Measurements from ENCODE around the gene CSNK1G3.

CSNK1G3 gene

GRCh38 chr5:123514615-123515355 lies 2.8 kb downstream of the CSNK1G3 start:
- no peak for FAIRE-seq

- no peak for FAIRE-seq
Measured at GRCh38 chr5:123515904-123516303, 3.9 kb downstream of the CSNK1G3 start.

DNA sequence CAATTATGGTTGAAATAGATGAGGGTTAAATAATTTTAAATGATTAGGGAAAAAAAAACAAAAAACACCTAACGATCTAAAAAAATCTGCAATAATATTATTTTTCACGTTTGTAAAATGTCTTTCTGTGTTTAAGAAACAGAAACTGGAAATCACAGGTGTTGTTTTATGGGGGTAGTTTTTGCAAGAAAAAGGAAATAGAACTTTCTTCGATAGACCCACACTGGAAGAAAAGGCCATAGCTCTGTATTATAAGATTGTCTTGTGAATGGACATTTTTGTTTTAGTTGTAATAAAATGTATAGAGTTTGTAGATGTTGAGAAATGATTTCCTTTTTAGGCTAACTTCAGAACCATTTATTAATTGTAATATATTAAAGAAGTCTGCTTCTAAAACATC lies 5.5 kb downstream of the CSNK1G3 start:
- no peak for FAIRE-seq

DNA sequence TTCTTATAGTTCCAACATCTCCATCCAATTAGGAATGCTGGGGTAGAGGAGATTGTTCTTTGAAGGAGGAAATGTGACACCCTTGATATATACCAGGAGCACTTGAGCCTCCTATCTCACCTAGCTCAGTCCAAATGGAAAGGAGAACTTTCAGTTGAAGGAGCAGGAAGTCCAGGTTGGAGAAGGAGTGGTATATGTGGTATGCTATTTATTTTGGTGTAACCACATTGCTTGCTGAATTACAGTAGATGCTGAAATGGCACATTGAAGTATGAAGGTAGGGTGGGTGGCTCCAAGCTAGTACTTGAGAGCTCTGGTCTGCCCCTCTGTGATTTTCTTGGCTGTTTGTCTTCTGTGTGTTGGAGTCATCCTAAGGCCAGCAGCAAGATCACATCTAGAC lies 6.1 kb downstream of the CSNK1G3 start:
- FAIRE-seq = no peak

- FAIRE-seq = no peak
Measured at GRCh38 chr5:123520677-123521247, 8.8 kb downstream of the CSNK1G3 start.

DNA sequence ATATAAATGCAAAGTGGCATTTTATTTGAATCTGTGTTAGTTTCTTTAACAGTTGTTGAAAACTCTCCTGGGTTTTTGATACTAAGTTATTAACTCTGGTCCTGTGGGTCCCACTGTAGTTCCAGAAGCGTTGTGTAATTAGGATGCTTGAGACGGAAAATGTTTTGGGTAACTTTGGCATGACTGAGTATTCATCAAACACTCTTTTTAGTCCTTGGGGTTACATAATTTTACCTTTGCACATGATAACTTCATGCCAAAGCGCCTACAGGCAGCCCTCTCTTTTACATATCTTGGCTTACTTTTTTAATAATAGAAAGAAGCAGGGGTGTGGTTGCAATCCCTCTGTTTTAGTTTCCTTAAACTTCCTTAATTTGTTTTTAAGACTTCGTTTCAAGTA lies 12.2 kb downstream of the CSNK1G3 start:
- FAIRE-seq = no peak

- FAIRE-seq = no peak
Measured at GRCh38 chr5:123527190-123527589, 15.2 kb downstream of the CSNK1G3 start.

DNA sequence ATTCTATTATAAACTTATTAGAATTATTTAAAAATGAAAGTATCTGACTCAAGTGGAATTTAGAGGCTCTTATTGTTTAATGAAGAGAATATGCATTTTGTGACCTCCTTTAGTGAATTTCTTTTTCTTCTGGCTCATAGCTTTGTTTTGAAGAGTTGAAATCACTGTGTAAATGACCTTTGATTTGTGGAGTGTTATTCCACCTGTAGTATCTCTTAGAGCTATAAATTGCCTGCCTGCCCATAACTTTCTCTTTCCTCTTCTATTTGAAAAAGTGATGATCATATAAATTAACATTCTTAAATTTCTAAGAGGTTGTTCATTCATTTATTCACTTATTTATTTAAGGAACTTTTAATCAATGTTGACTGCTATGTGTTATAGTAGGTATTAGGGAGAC lies 16.1 kb downstream of the CSNK1G3 start:
- no peak for FAIRE-seq

DNA sequence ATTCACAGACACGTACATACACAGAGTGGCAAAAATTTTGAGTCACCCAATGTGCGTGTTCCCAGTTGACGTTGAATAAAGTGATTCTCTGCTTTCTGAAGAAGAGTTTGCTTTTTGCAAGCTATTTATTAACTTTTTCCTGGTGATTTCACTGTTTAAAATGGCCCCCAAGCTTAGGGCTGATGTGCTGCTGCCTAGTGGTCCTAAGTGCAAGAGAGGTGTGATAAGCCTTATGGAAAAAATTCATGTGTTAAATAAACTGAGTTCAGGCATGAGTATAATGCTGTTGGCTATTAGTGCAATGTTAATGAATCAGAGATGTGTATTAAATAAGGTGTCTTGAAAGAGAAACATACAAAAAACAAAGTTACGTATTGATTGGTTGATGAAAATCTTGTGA lies 16.9 kb downstream of the CSNK1G3 start:
- no peak for FAIRE-seq

DNA sequence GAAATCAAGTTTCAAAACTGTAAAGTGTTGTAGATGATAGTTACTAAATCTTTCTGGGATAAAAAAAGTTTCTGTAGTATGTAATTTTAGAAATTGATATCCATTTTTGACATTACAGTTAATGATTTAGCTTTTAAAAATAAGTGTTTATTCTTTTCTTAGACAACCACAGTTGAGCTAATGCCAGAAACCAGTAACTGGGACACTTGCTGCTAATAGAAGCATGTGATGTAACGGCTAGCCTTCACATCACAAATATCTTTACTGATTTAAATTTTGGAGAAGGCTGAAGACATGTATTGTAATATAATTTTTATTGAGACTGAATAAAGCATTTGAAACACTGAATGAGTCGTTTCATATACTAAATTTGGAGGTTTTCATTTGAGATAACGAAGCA lies 18.8 kb downstream of the CSNK1G3 start:
- peak; percentile 62 for FAIRE-seq

GRCh38 chr5:123535648-123536047 lies 23.7 kb downstream of the CSNK1G3 start:
- FAIRE-seq = no peak

DNA sequence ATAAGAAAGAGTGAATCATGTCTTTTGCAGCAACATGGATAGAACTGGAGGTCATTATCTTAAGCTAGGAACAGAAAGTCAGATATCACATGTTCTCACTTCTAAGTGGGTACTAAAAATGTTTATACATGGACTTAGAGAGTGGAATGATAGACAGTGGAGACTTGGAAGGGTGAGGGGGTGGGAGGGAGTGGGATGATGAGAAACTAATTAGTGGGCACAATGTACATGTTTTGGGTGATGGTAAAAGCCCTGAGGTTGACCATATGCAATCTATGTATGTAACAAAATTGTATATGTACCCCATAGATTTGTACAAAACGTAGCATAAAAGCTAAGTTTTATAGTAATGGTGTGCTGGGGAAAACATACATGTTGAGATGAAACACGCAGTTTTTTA lies 25.3 kb downstream of the CSNK1G3 start:
- FAIRE-seq = no peak

GRCh38 chr5:123537845-123538244 lies 25.9 kb downstream of the CSNK1G3 start:
- FAIRE-seq = no peak

- FAIRE-seq = no peak
Measured at GRCh38 chr5:123538670-123539459, 26.9 kb downstream of the CSNK1G3 start.

GRCh38 chr5:123540534-123540933 lies 28.6 kb downstream of the CSNK1G3 start:
- FAIRE-seq = no peak

GRCh38 chr5:123543438-123543837 lies 31.5 kb downstream of the CSNK1G3 start:
- FAIRE-seq = no peak

- FAIRE-seq = no peak
Measured at GRCh38 chr5:123545506-123545905, 33.5 kb downstream of the CSNK1G3 start.

DNA sequence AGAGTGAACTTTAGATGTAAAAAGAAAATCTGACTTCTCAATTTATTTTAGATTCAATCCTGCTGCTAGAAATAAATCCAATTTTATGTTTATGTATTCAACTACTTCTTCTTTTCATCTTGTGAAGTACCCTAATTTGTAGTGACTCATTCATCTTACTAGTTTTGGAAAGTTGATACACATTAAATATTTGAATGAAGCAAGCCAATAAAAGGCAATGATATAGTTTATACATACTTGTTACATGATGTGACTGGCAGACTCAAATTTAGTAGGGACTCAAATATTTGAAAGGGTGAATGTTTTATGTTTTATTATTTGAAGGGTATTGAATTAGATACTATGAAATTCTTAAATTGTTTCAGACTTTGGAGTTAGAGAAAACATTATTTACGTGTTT lies 34.7 kb downstream of the CSNK1G3 start:
- no peak for FAIRE-seq

DNA sequence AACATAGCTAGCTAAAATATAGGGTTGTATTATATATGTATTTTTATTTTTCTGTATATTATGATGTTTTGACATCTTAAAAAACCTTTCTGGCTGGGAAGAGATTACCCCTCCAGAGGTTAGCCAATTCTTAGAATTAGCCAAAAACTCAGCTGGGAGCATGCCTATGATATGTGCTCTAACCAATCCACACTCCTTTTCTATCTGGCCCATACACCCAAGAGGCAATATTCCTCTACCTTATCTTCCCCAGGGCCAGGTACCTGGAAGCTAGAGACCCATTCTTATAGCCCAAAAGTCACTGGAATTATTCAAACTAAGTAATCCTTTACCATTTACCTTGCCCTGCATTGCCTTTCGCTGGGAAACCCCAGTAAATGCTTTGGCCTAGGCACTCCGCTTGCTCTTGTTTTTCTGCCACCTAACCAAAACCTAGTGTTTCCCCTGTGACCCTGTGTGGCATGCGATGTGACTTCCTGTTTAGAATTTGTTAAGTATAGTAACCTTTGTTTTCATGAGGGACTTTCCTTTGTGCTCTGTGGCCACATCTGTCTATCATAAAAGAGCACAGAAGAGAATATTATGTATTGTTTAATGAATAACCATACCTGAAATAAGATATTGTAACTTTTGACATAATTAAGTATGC lies 37.4 kb downstream of the CSNK1G3 start:
- FAIRE-seq = no peak

DNA sequence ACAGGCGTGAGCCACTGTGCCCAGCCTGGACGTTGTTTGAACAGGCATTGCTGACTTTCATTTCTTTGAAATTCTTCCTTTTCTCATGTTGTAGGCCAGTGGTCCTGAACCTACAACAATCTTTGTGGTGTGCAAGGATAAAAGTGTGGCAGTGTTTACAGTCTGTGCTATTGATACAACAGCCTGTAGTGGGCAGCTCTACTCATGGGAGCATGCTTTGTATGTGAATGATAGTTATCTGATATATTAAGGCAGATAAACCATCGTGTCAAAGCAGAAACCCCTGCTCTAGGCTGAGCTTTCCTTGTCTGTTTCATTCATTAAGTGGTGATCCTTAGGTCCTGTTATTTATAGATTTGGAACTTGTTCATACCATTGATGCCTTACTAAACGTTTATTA lies 42.6 kb downstream of the CSNK1G3 start:
- FAIRE-seq = no peak

GRCh38 chr5:123557907-123558306 lies 45.9 kb downstream of the CSNK1G3 start:
- no peak for FAIRE-seq

- no peak for FAIRE-seq
Measured at GRCh38 chr5:123558762-123559433, 46.9 kb downstream of the CSNK1G3 start.

DNA sequence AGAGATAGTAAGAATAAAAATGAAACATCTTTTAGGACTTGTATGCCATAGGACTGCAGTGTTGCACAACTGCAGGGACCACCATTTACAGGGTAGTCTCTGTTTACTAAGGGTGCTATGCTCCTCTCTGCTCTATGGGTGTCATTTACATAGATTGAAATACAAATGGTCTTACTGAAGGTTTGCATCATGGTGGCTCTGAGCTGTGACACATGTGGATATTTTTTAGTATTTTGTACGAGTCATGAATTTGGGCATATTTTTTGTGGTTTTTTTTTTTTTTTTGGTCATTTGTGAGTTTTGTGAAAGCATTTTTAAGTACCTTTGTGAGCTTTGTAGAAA lies 47.4 kb downstream of the CSNK1G3 start:
- no peak for FAIRE-seq

Measured in endometrium (tissue), 2 donors.